GM19099 (cell line): Measurements from ENCODE around the gene NOP16.
A peak's percentile ranks its signal among the peaks of the same experiment; 100 is the strongest.

Source experiments
- POLR2A ChIP-seq: IDR thresholded peaks from 3 replicates; pipeline ENCODE4 v1.6.1; 2011; ENCODE audit warnings: low read depth; ENCODE audit not compliant: insufficient read length; ENCODE audit errors: extremely low read depth

NOP16 gene

GRCh38 chr5:176361437-176362232 is 26.8 kb downstream of the NOP16 start, which contains the start of gene KIAA1191:
TSS of gene KIAA1191 (minus strand) at chr5:176361764. CDS start at chr5:176359508, 2,256 bp downstream.
- TF ChIP-seq POLR2A = peak; percentile 98

GRCh38 chr5:176360894-176361436 is 27.4 kb downstream of the NOP16 start:
- no peak for TF ChIP-seq POLR2A

GRCh38 chr5:176359658-176360057 is 28.7 kb downstream of the NOP16 start:
- no peak for TF ChIP-seq POLR2A

- TF ChIP-seq POLR2A = no peak
Measured at GRCh38 chr5:176356179-176356566, 32.2 kb downstream of the NOP16 start.

GRCh38 chr5:176355400-176356178 is 32.8 kb downstream of the NOP16 start:
- TF ChIP-seq POLR2A = no peak

- TF ChIP-seq POLR2A = no peak
Measured at GRCh38 chr5:176353533-176353932, 34.9 kb downstream of the NOP16 start.

- TF ChIP-seq POLR2A = no peak
Measured at GRCh38 chr5:176352116-176352878, 36.1 kb downstream of the NOP16 start.

- TF ChIP-seq POLR2A = no peak
Measured at GRCh38 chr5:176350416-176350815, 38.0 kb downstream of the NOP16 start.

GRCh38 chr5:176342766-176343458 is 45.5 kb downstream of the NOP16 start:
- no peak for TF ChIP-seq POLR2A

- no peak for TF ChIP-seq POLR2A
Measured at GRCh38 chr5:176342158-176342483, 46.3 kb downstream of the NOP16 start.

GRCh38 chr5:176341325-176342157 is 46.9 kb downstream of the NOP16 start:
- TF ChIP-seq POLR2A = no peak

GRCh38 chr5:176339304-176339703 is 49.1 kb downstream of the NOP16 start:
- TF ChIP-seq POLR2A = no peak

GRCh38 chr5:176337913-176338312 is 50.5 kb downstream of the NOP16 start:
- no peak for TF ChIP-seq POLR2A
